Ovary (tissue), 3 donors: ENCODE results near the gene STXBP2.

Source experiments
- CTCF ChIP-seq, 3 donors: fragments of 450-650 bp in 2 of 3; fragments of 200-600 bp in 1 of 3; IDR thresholded peaks; one replicate each; pipeline versions ENCODE4 v1.5.1 to v1.8.0; 2016 to 2022; ENCODE audit warnings: antibody characterized with exemption in 3 of 3, mild to moderate bottlenecking in 1 of 3
- POLR2A ChIP-seq: fragments of 450-650 bp; IDR thresholded peaks from one replicate; pipeline ENCODE4 v1.6.1; 2017; ENCODE audit warnings: antibody characterized with exemption, mild to moderate bottlenecking, moderate library complexity
- donor health status: DM: no; HTN: no; CAD: no.

GRCh38 chr19:7636691-7637373, at the start of gene STXBP2:
- TF ChIP-seq POLR2A (no peak), CTCF (IDR thresholded peaks at IDR 0.05) (no peak)
